Mesendoderm (in vitro differentiated cells): Measurements from ENCODE around the gene TTC33.
A peak's percentile ranks its signal among the peaks of the same experiment; 100 is the strongest.

Experiments used
- DNase-seq: peaks from one replicate; pipeline ENCODE4 v3.0.0; 2013
- H2AK5ac ChIP-seq: 2 replicates; pipeline ENCODE4 v1.6.1; 2013; ENCODE audit warnings: low read length, inconsistent platforms
- H2BK120ac ChIP-seq: 2 replicates; pipeline ENCODE4 v1.6.1; 2013; ENCODE audit warnings: low read depth, mild to moderate bottlenecking, low read length, moderate library complexity, mixed read lengths
- H2BK15ac ChIP-seq: replicated peaks from 2 replicates; pipeline ENCODE4 v1.6.1; 2013; ENCODE audit warnings: low read depth, mild to moderate bottlenecking, moderate library complexity
- H2BK5ac ChIP-seq: 2 replicates; pipeline ENCODE4 v1.6.1; 2013; ENCODE audit warnings: low read length, inconsistent platforms
- H3K18ac ChIP-seq: 2 replicates; pipeline ENCODE4 v1.6.1; 2013; ENCODE audit warnings: mild to moderate bottlenecking, low read length, mixed read lengths
- H3K23ac ChIP-seq: one replicate; pipeline ENCODE4 v1.6.1; 2013; ENCODE audit warnings: low read length
- H3K27ac ChIP-seq: 2 replicates; pipeline ENCODE4 v1.5.1; 2013; ENCODE audit warnings: low read depth, mild to moderate bottlenecking, inconsistent platforms, low read length, moderate library complexity
- H3K27me3 ChIP-seq: 2 replicates; pipeline ENCODE4 v1.6.1; 2013; ENCODE audit warnings: low read length, control low read depth, mild to moderate bottlenecking, inconsistent platforms; ENCODE audit not compliant: insufficient read depth, poor library complexity
- H3K36me3 ChIP-seq: 2 replicates; pipeline ENCODE4 v1.6.1; 2013; ENCODE audit warnings: low read length, inconsistent platforms; ENCODE audit not compliant: control insufficient read depth, insufficient read depth
- H3K4ac ChIP-seq: one replicate; pipeline ENCODE4 v1.6.1; 2013; ENCODE audit warnings: low read depth, mild to moderate bottlenecking, low read length, moderate library complexity
- H3K4me1 ChIP-seq: 2 replicates; pipeline ENCODE4 v1.6.1; 2013; ENCODE audit warnings: low read depth, low read length, inconsistent platforms; ENCODE audit not compliant: control insufficient read depth
- H3K4me2 ChIP-seq: 2 replicates; pipeline ENCODE4 v1.6.1; 2013; ENCODE audit warnings: low read length
- H3K4me3 ChIP-seq: 2 replicates; pipeline ENCODE4 v1.5.1; 2013; ENCODE audit warnings: mild to moderate bottlenecking, low read length
- H3K56ac ChIP-seq: one replicate; pipeline ENCODE4 v1.6.1; 2013; ENCODE audit warnings: low read length
- H3K79me1 ChIP-seq: 2 replicates; pipeline ENCODE4 v1.6.1; 2013; ENCODE audit warnings: low read length, inconsistent platforms
- H3K79me2 ChIP-seq: 2 replicates; pipeline ENCODE4 v1.6.1; 2013; ENCODE audit warnings: mild to moderate bottlenecking, low read length; ENCODE audit not compliant: control insufficient read depth, insufficient read depth
- H3K9ac ChIP-seq: 2 replicates; pipeline ENCODE4 v1.6.1; 2013; ENCODE audit warnings: low read length, inconsistent platforms
- H4K5ac ChIP-seq: one replicate; pipeline ENCODE4 v1.6.1; 2013; ENCODE audit warnings: low read length
- H4K8ac ChIP-seq: one replicate; pipeline ENCODE4 v1.6.1; 2013; ENCODE audit warnings: low read depth, mild to moderate bottlenecking, control low read depth, low read length, moderate library complexity
- WGBS: extraction: QIAGEN DNeasy Blood & Tissue Kit; methylation state at CpG from one replicate; pipeline ENCODE4 v1.1.7; 2013; ENCODE audit warnings: low lambda C conversion rate, missing lambda C conversion rate; ENCODE audit not compliant: insufficient coverage; ENCODE audit errors: extremely low coverage; 5-methylcytosine and 5-hydroxymethylcytosine counted together

Gene TTC33

DNA sequence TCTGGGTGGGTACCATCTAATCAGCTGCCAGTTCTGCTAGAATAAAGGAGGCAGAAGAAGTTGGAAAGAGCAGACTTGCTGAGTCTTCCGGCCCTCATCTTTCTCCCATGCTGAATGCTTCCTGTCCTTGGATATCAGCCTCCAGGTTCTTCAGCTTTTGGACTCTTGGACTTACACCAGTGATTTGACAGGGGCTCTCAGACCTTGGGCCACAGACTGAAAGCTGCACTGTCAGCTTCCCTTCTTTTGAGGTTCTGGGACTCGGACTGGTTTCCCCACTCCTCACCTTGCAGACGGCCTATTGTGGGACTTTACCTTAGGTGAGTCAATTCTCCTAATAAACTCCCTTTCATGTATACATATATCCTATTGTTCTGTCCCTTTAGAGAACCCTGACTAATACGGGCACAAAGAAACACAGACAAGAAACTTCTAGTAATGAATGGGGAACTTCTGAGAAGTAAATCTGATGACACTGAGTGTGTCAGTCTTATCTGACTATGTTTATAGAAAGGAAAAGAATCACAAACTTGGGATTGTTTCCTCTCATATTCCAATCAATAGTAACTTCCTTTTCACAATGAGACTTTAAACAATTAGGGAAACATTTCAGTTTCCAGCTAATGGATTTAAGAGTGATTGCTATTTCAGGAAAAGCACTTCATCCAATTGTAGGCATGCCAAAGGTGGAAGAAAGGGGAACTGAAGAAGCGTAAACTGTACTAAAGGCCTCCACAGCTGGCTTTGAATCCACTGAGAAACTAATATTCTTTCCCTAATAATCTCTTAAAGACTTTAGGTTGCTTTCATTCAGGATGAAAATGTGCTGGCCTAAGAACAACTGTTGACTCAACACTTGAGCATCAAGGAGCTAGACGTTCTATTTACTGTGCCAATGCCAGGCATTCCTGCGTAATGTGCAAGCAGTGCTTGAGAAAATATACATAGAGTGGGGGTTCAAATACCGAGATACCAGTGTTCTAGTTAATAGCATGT is 204.0 kb downstream of the TTC33 start:
- Histone ChIP-seq H3K79me1 (no peaks in the 10 kb centered on the region), H4K8ac (no peak overlapping the region), H3K23ac (no peak overlapping the region), H2BK15ac (no peak overlapping the region), H3K4me1 (no peaks in the 10 kb centered on the region), H4K5ac (no peak overlapping the region), H2AK5ac (no peak overlapping the region), H3K56ac (no peak overlapping the region), H3K27ac (no peak overlapping the region), H2BK120ac (no peak overlapping the region), H2BK5ac (no peak overlapping the region), H3K18ac (no peak overlapping the region), H3K4ac (no peak overlapping the region), H3K79me2 (no peaks in the 10 kb centered on the region), H3K4me3 (no peak overlapping the region), H3K36me3 (no peaks in the 10 kb centered on the region), H3K4me2 (no peak overlapping the region), H3K9ac (no peak overlapping the region), H3K27me3 (no peaks in the 10 kb centered on the region)
- no CpG with 5 or more reads among the region's 8 CpGs for WGBS
- DNase-seq = peak; percentile 19

DNA sequence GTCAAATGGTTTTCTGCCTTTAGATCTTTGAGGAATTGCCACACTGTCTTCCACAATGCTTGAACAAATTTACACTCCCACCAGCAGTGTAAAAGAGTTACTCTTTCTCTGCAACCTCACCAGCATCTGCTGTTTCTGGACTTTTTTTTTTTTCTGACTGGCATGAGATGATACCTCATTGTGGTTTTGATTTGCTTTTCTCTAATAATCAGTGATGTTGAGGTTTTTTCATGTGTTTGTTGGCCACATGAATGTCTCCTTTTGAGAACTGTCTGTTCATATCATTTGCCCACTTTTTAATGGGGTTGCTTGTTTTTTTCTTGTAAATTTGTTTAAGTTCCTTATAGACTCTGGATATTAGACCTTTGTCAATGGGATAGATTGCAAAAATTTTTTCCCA is 205.3 kb downstream of the TTC33 start:
- Histone ChIP-seq H3K79me1 (no peaks in the 10 kb centered on the region), H2BK5ac (no peak overlapping the region), H3K23ac (no peak overlapping the region), H3K4me3 (no peak overlapping the region), H2BK15ac (no peak overlapping the region), H3K56ac (no peak overlapping the region), H4K5ac (no peak overlapping the region), H3K9ac (no peak overlapping the region), H4K8ac (no peak overlapping the region), H2AK5ac (no peak overlapping the region), H3K27ac (no peak overlapping the region), H3K4me2 (no peak overlapping the region), H3K79me2 (no peaks in the 10 kb centered on the region), H3K36me3 (no peaks in the 10 kb centered on the region), H2BK120ac (no peak overlapping the region), H3K27me3 (no peaks in the 10 kb centered on the region), H3K4ac (no peak overlapping the region), H3K4me1 (no peaks in the 10 kb centered on the region), H3K18ac (no peak overlapping the region)
- DNase-seq = no peak

DNA sequence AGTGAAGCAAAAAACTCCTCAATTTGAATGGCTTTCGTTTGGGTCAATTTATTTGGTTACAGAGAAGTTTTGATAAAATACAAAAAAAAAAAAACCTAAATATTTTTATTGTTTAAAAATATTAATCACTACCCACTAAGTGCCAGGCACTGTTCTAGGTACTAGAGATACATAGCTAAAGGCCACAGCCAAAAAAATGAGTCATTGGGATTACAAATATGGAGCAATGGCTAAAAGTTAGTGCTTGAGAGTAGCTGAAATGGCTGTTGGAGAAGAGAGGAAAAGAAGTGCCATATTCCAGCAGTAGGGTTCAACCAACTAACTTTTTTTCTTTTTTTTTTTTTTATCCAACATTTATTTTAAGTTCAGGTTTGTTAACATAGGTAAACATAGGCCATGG is 206.1 kb downstream of the TTC33 start:
- no peaks in the 10 kb centered on the region for H3K79me2 ChIP-seq
- H3K56ac ChIP-seq = no peak overlapping the region
- no peak for DNase-seq
- H4K5ac ChIP-seq = no peak overlapping the region
- no peak overlapping the region for H2AK5ac ChIP-seq
- no peaks in the 10 kb centered on the region for H3K4me1 ChIP-seq
- H3K23ac ChIP-seq = no peak overlapping the region
- H2BK15ac ChIP-seq = no peak overlapping the region
- H3K4me2 ChIP-seq = no peak overlapping the region
- H3K27me3 ChIP-seq = no peaks in the 10 kb centered on the region
- no peak overlapping the region for H3K4ac ChIP-seq
- no CpG with 5 or more reads among the region's 1 CpG for WGBS
- H2BK120ac ChIP-seq = no peak overlapping the region
- H3K27ac ChIP-seq = no peak overlapping the region
- H3K9ac ChIP-seq = no peak overlapping the region
- no peak overlapping the region for H2BK5ac ChIP-seq
- H3K36me3 ChIP-seq = no peaks in the 10 kb centered on the region
- H3K4me3 ChIP-seq = no peak overlapping the region
- no peaks in the 10 kb centered on the region for H3K79me1 ChIP-seq
- H3K18ac ChIP-seq = no peak overlapping the region
- no peak overlapping the region for H4K8ac ChIP-seq

DNA sequence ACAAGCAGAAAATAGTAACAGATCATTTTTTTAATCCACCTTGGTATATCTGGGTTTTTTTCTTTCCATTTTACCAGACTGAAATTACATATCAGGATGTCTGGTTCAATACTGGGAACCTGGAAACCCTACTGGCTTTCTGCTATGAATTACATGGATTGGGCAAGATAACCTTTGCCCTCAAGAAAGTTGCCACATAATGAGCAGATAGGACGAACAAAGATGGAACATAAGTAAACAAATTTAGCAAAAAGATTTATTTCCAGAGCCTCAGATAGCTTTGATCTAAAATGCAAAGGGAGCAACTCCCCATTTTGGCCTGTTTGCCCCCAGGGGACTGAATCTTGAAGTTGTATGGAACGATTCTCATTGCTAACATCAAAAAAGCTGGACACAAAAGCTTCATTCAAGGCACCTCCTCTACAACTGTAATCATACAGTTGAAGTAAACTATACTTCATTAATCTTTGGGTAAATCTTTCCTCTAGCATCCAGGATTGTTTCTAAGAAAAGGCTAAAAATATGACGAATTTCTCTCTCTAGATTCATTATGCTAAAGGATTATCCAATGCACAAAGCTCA is 207.7 kb downstream of the TTC33 start:
- Histone ChIP-seq H2BK5ac (no peak overlapping the region), H3K18ac (no peak overlapping the region), H2AK5ac (no peak overlapping the region), H3K79me2 (no peaks in the 10 kb centered on the region), H4K5ac (no peak overlapping the region), H3K27ac (no peak overlapping the region), H3K4ac (no peak overlapping the region), H3K9ac (no peak overlapping the region), H3K4me3 (no peak overlapping the region), H2BK15ac (no peak overlapping the region), H3K4me1 (no peaks in the 10 kb centered on the region), H4K8ac (no peak overlapping the region), H3K56ac (no peak overlapping the region), H3K36me3 (no peaks in the 10 kb centered on the region), H3K23ac (no peak overlapping the region), H3K4me2 (no peak overlapping the region), H3K27me3 (no peaks in the 10 kb centered on the region), H2BK120ac (no peak overlapping the region), H3K79me1 (no peaks in the 10 kb centered on the region)
- no CpG with 5 or more reads among the region's 3 CpGs for WGBS
- DNase-seq = no peak

DNA sequence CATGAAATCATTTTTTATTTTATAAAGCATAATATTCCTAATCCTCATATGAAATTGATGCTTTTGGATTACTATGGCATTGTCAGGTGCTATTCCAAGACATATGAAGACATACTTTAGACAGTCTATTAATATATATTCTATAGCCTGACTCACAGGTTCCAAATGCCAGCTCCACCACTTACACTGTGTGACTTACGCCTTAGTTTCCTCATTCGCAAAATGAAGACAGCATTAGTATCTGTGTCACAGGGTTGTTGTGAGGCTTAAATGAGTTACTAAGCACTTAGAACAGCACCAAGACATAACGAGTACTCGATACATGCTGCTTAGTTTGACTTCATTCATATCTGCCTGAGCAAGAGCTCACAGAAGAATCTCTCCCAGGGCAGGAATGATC is 208.2 kb downstream of the TTC33 start:
- no peak overlapping the region for H3K9ac ChIP-seq
- no peak overlapping the region for H3K4me2 ChIP-seq
- H2BK5ac ChIP-seq = no peak overlapping the region
- no peak overlapping the region for H4K8ac ChIP-seq
- H3K23ac ChIP-seq = no peak overlapping the region
- no CpG with 5 or more reads among the region's 4 CpGs for WGBS
- H3K79me1 ChIP-seq = no peaks in the 10 kb centered on the region
- H3K18ac ChIP-seq = no peak overlapping the region
- no peaks in the 10 kb centered on the region for H3K79me2 ChIP-seq
- H2BK15ac ChIP-seq = no peak overlapping the region
- no peaks in the 10 kb centered on the region for H3K4me1 ChIP-seq
- H3K4ac ChIP-seq = no peak overlapping the region
- no peak overlapping the region for H3K56ac ChIP-seq
- H2AK5ac ChIP-seq = no peak overlapping the region
- no peaks in the 10 kb centered on the region for H3K27me3 ChIP-seq
- no peak overlapping the region for H4K5ac ChIP-seq
- H3K36me3 ChIP-seq = no peaks in the 10 kb centered on the region
- no peak overlapping the region for H2BK120ac ChIP-seq
- H3K4me3 ChIP-seq = no peak overlapping the region
- H3K27ac ChIP-seq = no peak overlapping the region
- no peak for DNase-seq
